ENCODE results near the gene MED8.

MED8 gene

GRCh38 chr1:43432171-43432860 lies 42.7 kb upstream of the MED8 start:
- Histone ChIP-seq H3K9me2 (ENCODE audit: low read depth, low read length) (no peaks in the 10 kb centered on the region), H3K9me3 (ENCODE audit: low read length) (no peaks in the 10 kb centered on the region), H3K9ac (ENCODE audit: low read length) (no peak overlapping the region), H3K4me3 (ENCODE audit: low read depth, low read length, poor library complexity, severe bottlenecking) (no peak overlapping the region), H3K4me2 (ENCODE audit: low read length) (no peak overlapping the region), H4K20me1 (ENCODE audit: insufficient read depth, low read length) (no peaks in the 10 kb centered on the region), H3K27me3 (ENCODE audit: insufficient read depth, low read length) (no peaks in the 10 kb centered on the region), H3K4me1 (ENCODE audit: insufficient read depth, low read length, severe bottlenecking) (no peaks in the 10 kb centered on the region), H3K36me3 (ENCODE audit: insufficient read depth, low read length) (peaks cover 74% of the 10 kb centered on the region), H3K79me2 (ENCODE audit: insufficient read depth, low read length) (no peaks in the 10 kb centered on the region), H3F3A (ENCODE audit: insufficient read depth, low read length) (no peaks in the 10 kb centered on the region), H3K27ac (ENCODE audit: low read depth, low read length, poor library complexity, severe bottlenecking) (no peak overlapping the region), H2AFZ (ENCODE audit: low read length) (no peak overlapping the region)
- TF ChIP-seq EZH2 (IDR thresholded peaks at IDR 0.05; ENCODE audit: borderline replicate concordance, low read length) (no peak), CTCF (IDR thresholded peaks at IDR 0.05; ENCODE audit: low read length) (no peak)

- Histone ChIP-seq H3K4me3 (ENCODE audit: low read depth, low read length, poor library complexity, severe bottlenecking) (no peak overlapping the region), H3K36me3 (ENCODE audit: insufficient read depth, low read length) (peaks cover 81% of the 10 kb centered on the region), H3K4me1 (ENCODE audit: insufficient read depth, low read length, severe bottlenecking) (no peaks in the 10 kb centered on the region), H3K27me3 (ENCODE audit: insufficient read depth, low read length) (no peaks in the 10 kb centered on the region), H3K27ac (ENCODE audit: low read depth, low read length, poor library complexity, severe bottlenecking) (no peak overlapping the region), H3K9ac (ENCODE audit: low read length) (no peak overlapping the region), H3K79me2 (ENCODE audit: insufficient read depth, low read length) (no peaks in the 10 kb centered on the region), H3F3A (ENCODE audit: insufficient read depth, low read length) (no peaks in the 10 kb centered on the region), H2AFZ (ENCODE audit: low read length) (no peak overlapping the region), H3K9me3 (ENCODE audit: low read length) (no peaks in the 10 kb centered on the region), H3K4me2 (ENCODE audit: low read length) (no peak overlapping the region), H4K20me1 (ENCODE audit: insufficient read depth, low read length) (no peaks in the 10 kb centered on the region), H3K9me2 (ENCODE audit: low read depth, low read length) (no peaks in the 10 kb centered on the region)
- TF ChIP-seq EZH2 (IDR thresholded peaks at IDR 0.05; ENCODE audit: borderline replicate concordance, low read length) (no peak), CTCF (IDR thresholded peaks at IDR 0.05; ENCODE audit: low read length) (no peak)
Observed at GRCh38 chr1:43431676-43432075, 42.1 kb upstream of the MED8 start.

GRCh38 chr1:43430831-43431230 lies 41.2 kb upstream of the MED8 start:
- Histone ChIP-seq H3K9me3 (ENCODE audit: low read length) (no peaks in the 10 kb centered on the region), H3K9me2 (ENCODE audit: low read depth, low read length) (no peaks in the 10 kb centered on the region), H3K36me3 (ENCODE audit: insufficient read depth, low read length) (peaks cover 88% of the 10 kb centered on the region), H3K4me3 (ENCODE audit: low read depth, low read length, poor library complexity, severe bottlenecking) (no peak overlapping the region), H3K27ac (ENCODE audit: low read depth, low read length, poor library complexity, severe bottlenecking) (no peak overlapping the region), H3F3A (ENCODE audit: insufficient read depth, low read length) (no peaks in the 10 kb centered on the region), H3K79me2 (ENCODE audit: insufficient read depth, low read length) (no peaks in the 10 kb centered on the region), H3K4me1 (ENCODE audit: insufficient read depth, low read length, severe bottlenecking) (no peaks in the 10 kb centered on the region), H2AFZ (ENCODE audit: low read length) (no peak overlapping the region), H3K27me3 (ENCODE audit: insufficient read depth, low read length) (no peaks in the 10 kb centered on the region), H3K4me2 (ENCODE audit: low read length) (no peak overlapping the region), H3K9ac (ENCODE audit: low read length) (no peak overlapping the region), H4K20me1 (ENCODE audit: insufficient read depth, low read length) (no peaks in the 10 kb centered on the region)
- no peak for TF ChIP-seq EZH2 (IDR thresholded peaks at IDR 0.05; ENCODE audit: borderline replicate concordance, low read length)
- TF ChIP-seq CTCF (IDR thresholded peaks at IDR 0.05; ENCODE audit: low read length) = no peak

Data from OCI-LY1 (cell line).